ENCODE results near the gene TPRG1L.

The TPRG1L gene

GRCh38 chr1:3607703-3608065 lies 17.1 kb upstream of the TPRG1L start:
- no peaks in the 10 kb centered on the region for H3K9me3 ChIP-seq (ENCODE audit: low read length)
- H3K27me3 ChIP-seq (ENCODE audit: insufficient read depth, low read length): peaks cover 4% of the 10 kb centered on the region
- H3K4me3 ChIP-seq (ENCODE audit: low read length): no peak overlapping the region
- no peaks in the 10 kb centered on the region for H3K36me3 ChIP-seq (ENCODE audit: insufficient read depth, low read length)
- H3K4me1 ChIP-seq (ENCODE audit: insufficient read depth, low read length): peaks cover 19% of the 10 kb centered on the region
- no peak overlapping the region for H2AFZ ChIP-seq (ENCODE audit: low read depth, low read length)

GRCh38 chr1:3608154-3608553 lies 16.7 kb upstream of the TPRG1L start:
- Histone ChIP-seq H3K27me3 (ENCODE audit: insufficient read depth, low read length) (peaks cover 8% of the 10 kb centered on the region), H3K4me1 (ENCODE audit: insufficient read depth, low read length) (peaks cover 24% of the 10 kb centered on the region), H2AFZ (ENCODE audit: low read depth, low read length) (no peak overlapping the region), H3K9me3 (ENCODE audit: low read length) (no peaks in the 10 kb centered on the region), H3K4me3 (ENCODE audit: low read length) (no peak overlapping the region), H3K36me3 (ENCODE audit: insufficient read depth, low read length) (no peaks in the 10 kb centered on the region)

- H3K4me3 ChIP-seq (ENCODE audit: low read length): no peak overlapping the region
- H3K27me3 ChIP-seq (ENCODE audit: insufficient read depth, low read length): peaks cover 9% of the 10 kb centered on the region
- H3K4me1 ChIP-seq (ENCODE audit: insufficient read depth, low read length): peaks cover 34% of the 10 kb centered on the region
- no peak overlapping the region for H2AFZ ChIP-seq (ENCODE audit: low read depth, low read length)
- no peaks in the 10 kb centered on the region for H3K36me3 ChIP-seq (ENCODE audit: insufficient read depth, low read length)
- H3K9me3 ChIP-seq (ENCODE audit: low read length): no peaks in the 10 kb centered on the region
These were observed 15.6 kb upstream of the TPRG1L start for GRCh38 chr1:3609016-3609768.

GRCh38 chr1:3609769-3610526 lies 14.9 kb upstream of the TPRG1L start:
- Histone ChIP-seq H3K4me3 (ENCODE audit: low read length) (peak overlapping the region; percentile 57), H3K36me3 (ENCODE audit: insufficient read depth, low read length) (no peaks in the 10 kb centered on the region), H3K27me3 (ENCODE audit: insufficient read depth, low read length) (peaks cover 9% of the 10 kb centered on the region), H3K4me1 (ENCODE audit: insufficient read depth, low read length) (peaks cover 42% of the 10 kb centered on the region), H3K9me3 (ENCODE audit: low read length) (no peaks in the 10 kb centered on the region), H2AFZ (ENCODE audit: low read depth, low read length) (no peak overlapping the region)

- peak overlapping the region; percentile 57 for H3K4me3 ChIP-seq (ENCODE audit: low read length)
- H2AFZ ChIP-seq (ENCODE audit: low read depth, low read length): no peak overlapping the region
- no peaks in the 10 kb centered on the region for H3K9me3 ChIP-seq (ENCODE audit: low read length)
- peaks cover 43% of the 10 kb centered on the region for H3K4me1 ChIP-seq (ENCODE audit: insufficient read depth, low read length)
- H3K36me3 ChIP-seq (ENCODE audit: insufficient read depth, low read length): no peaks in the 10 kb centered on the region
- H3K27me3 ChIP-seq (ENCODE audit: insufficient read depth, low read length): peaks cover 9% of the 10 kb centered on the region
These were observed 14.2 kb upstream of the TPRG1L start for GRCh38 chr1:3610527-3611169.

GRCh38 chr1:3611170-3612019 lies 13.4 kb upstream of the TPRG1L start, which contains the start of gene MEGF6:
MEGF6 (minus strand) TSS chr1:3611508; CDS start chr1:3611268, 240 bp downstream.
- Histone ChIP-seq H3K4me3 (ENCODE audit: low read length) (peak within 1 kb of the TSS; percentile 57), H3K9me3 (ENCODE audit: low read length) (no peaks in the 10 kb centered on the region), H3K4me1 (ENCODE audit: insufficient read depth, low read length) (peaks cover 43% of the 10 kb centered on the region), H2AFZ (ENCODE audit: low read depth, low read length) (no peak within 1 kb of the TSS), H3K36me3 (ENCODE audit: insufficient read depth, low read length) (no peaks in the 10 kb centered on the region), H3K27me3 (ENCODE audit: insufficient read depth, low read length) (peaks cover 9% of the 10 kb centered on the region)

GRCh38 chr1:3612123-3612522 lies 12.7 kb upstream of the TPRG1L start:
- Histone ChIP-seq H3K36me3 (ENCODE audit: insufficient read depth, low read length) (no peaks in the 10 kb centered on the region), H3K4me1 (ENCODE audit: insufficient read depth, low read length) (peaks cover 43% of the 10 kb centered on the region), H3K4me3 (ENCODE audit: low read length) (no peak overlapping the region), H2AFZ (ENCODE audit: low read depth, low read length) (no peak overlapping the region), H3K9me3 (ENCODE audit: low read length) (no peaks in the 10 kb centered on the region), H3K27me3 (ENCODE audit: insufficient read depth, low read length) (peaks cover 9% of the 10 kb centered on the region)

GRCh38 chr1:3614755-3615742 lies 9.8 kb upstream of the TPRG1L start:
- peaks cover 33% of the 10 kb centered on the region for H3K4me1 ChIP-seq (ENCODE audit: insufficient read depth, low read length)
- H3K36me3 ChIP-seq (ENCODE audit: insufficient read depth, low read length): no peaks in the 10 kb centered on the region
- H3K27me3 ChIP-seq (ENCODE audit: insufficient read depth, low read length): peaks cover 9% of the 10 kb centered on the region
- H3K4me3 ChIP-seq (ENCODE audit: low read length): no peak overlapping the region
- no peaks in the 10 kb centered on the region for H3K9me3 ChIP-seq (ENCODE audit: low read length)
- H2AFZ ChIP-seq (ENCODE audit: low read depth, low read length): no peak overlapping the region

GRCh38 chr1:3616861-3617260 lies 8.0 kb upstream of the TPRG1L start:
- H3K27me3 ChIP-seq (ENCODE audit: insufficient read depth, low read length): peaks cover 9% of the 10 kb centered on the region
- no peak overlapping the region for H3K4me3 ChIP-seq (ENCODE audit: low read length)
- H2AFZ ChIP-seq (ENCODE audit: low read depth, low read length): no peak overlapping the region
- no peaks in the 10 kb centered on the region for H3K9me3 ChIP-seq (ENCODE audit: low read length)
- H3K36me3 ChIP-seq (ENCODE audit: insufficient read depth, low read length): no peaks in the 10 kb centered on the region
- H3K4me1 ChIP-seq (ENCODE audit: insufficient read depth, low read length): peaks cover 29% of the 10 kb centered on the region

- Histone ChIP-seq H3K9me3 (ENCODE audit: low read length) (no peaks in the 10 kb centered on the region), H3K4me1 (ENCODE audit: insufficient read depth, low read length) (peaks cover 27% of the 10 kb centered on the region), H2AFZ (ENCODE audit: low read depth, low read length) (no peak overlapping the region), H3K36me3 (ENCODE audit: insufficient read depth, low read length) (no peaks in the 10 kb centered on the region), H3K4me3 (ENCODE audit: low read length) (no peak overlapping the region), H3K27me3 (ENCODE audit: insufficient read depth, low read length) (peaks cover 3% of the 10 kb centered on the region)
These were observed 6.9 kb upstream of the TPRG1L start for GRCh38 chr1:3617806-3618345.

- Histone ChIP-seq H3K4me3 (ENCODE audit: low read length) (no peak overlapping the region), H3K27me3 (ENCODE audit: insufficient read depth, low read length) (no peaks in the 10 kb centered on the region), H3K4me1 (ENCODE audit: insufficient read depth, low read length) (peaks cover 27% of the 10 kb centered on the region), H3K36me3 (ENCODE audit: insufficient read depth, low read length) (no peaks in the 10 kb centered on the region), H3K9me3 (ENCODE audit: low read length) (no peaks in the 10 kb centered on the region), H2AFZ (ENCODE audit: low read depth, low read length) (no peak overlapping the region)
These were observed 6.3 kb upstream of the TPRG1L start for GRCh38 chr1:3618531-3618880.

Measured in neuron (in vitro differentiated cells).